Stimulated activated CD8-positive, alpha-beta memory T cell treated with anti-CD3 and anti-CD28 coated beads, Interleukin-2, amount 100 ng/mL, for 48 hours (primary cell): ENCODE data around the gene RND2.
"Not testable (repeated sequence)": the region's sequence is repeated elsewhere in the genome, so short reads cannot be mapped to it uniquely, and the experiment has no call there.

Experiments
- DNase-seq, 2 donors: peaks; one replicate each; pipeline ENCODE4 v3.0.0-alpha.2; 2020; ENCODE audit warnings: low read depth in 2 of 2

RND2 gene

GRCh38 chr17:43024407-43025289 is at the start of gene RND2:
TSS of gene RND2 (plus strand) at chr17:43025231. CDS start at chr17:43025348, 117 bp downstream.
- peak; percentile 54 to 68 for DNase-seq

- DNase-seq, result no peak
Measured at GRCh38 chr17:42975265-42975664, 49.8 kb upstream of the RND2 start.

- DNase-seq, result not testable (repeated sequence)
Measured at GRCh38 chr17:42975701-42976100, 49.3 kb upstream of the RND2 start.

- peak in 1 of 2 donors; percentile 21 for DNase-seq
Measured at GRCh38 chr17:42979511-42980273, 45.3 kb upstream of the RND2 start, which contains the start of gene PTGES3L. TSS of gene PTGES3L (minus strand) at chr17:42980080. CDS start at chr17:42980053, 27 bp downstream.

GRCh38 chr17:42980274-42980765 is 44.7 kb upstream of the RND2 start, which contains the start of gene RUNDC1:
TSS of gene RUNDC1 (plus strand) at chr17:42980565. CDS start at chr17:42980577, 12 bp downstream.
- peak; percentile 88 to 92 for DNase-seq

- DNase-seq, result peak; percentile 52 to 59
Measured at GRCh38 chr17:42980766-42981397, 44.1 kb upstream of the RND2 start.

GRCh38 chr17:42982266-42982665 is 42.8 kb upstream of the RND2 start:
- no peak for DNase-seq

- DNase-seq, result no peak
Measured at GRCh38 chr17:42985225-42985624, 39.8 kb upstream of the RND2 start.

- no peak for DNase-seq
Measured at GRCh38 chr17:42989141-42989540, 35.9 kb upstream of the RND2 start.

GRCh38 chr17:42989726-42990652 is 35.0 kb upstream of the RND2 start:
- DNase-seq, result no peak

- no peak for DNase-seq
Measured at GRCh38 chr17:42991471-42991870, 33.6 kb upstream of the RND2 start.

- no peak for DNase-seq
Measured at GRCh38 chr17:42992872-42993271, 32.2 kb upstream of the RND2 start.

- not testable (repeated sequence) for DNase-seq
Measured at GRCh38 chr17:42993913-42994312, 31.1 kb upstream of the RND2 start.

- no peak for DNase-seq
Measured at GRCh38 chr17:42997390-42997983, 27.5 kb upstream of the RND2 start.

- DNase-seq, result peak; percentile 87 to 94
Measured at GRCh38 chr17:42997984-42998938, 26.8 kb upstream of the RND2 start, which contains the start of gene RPL27. TSS of gene RPL27 (plus strand) at chr17:42998419. CDS start at chr17:42998751, 332 bp downstream.

GRCh38 chr17:42999003-42999525 is 26.0 kb upstream of the RND2 start:
- DNase-seq, result no peak

- not testable (repeated sequence) for DNase-seq
Measured at GRCh38 chr17:43000894-43001293, 24.1 kb upstream of the RND2 start.

GRCh38 chr17:43003542-43004172 is 21.4 kb upstream of the RND2 start:
- no peak for DNase-seq
